HG03432 (cell line): ENCODE measurements around the gene MFAP2.
A peak's percentile ranks its signal among the peaks of the same experiment; 100 is the strongest.

ENCODE experiments used
- ATAC-seq: cut with Tn5 transposase; IDR thresholded peaks from one replicate; pipeline ENCODE4 v1.9.1; 2021; ENCODE audit warnings: mild to moderate bottlenecking, moderate library complexity; ENCODE audit not compliant: unreplicated experiment

MFAP2 gene, protein sequence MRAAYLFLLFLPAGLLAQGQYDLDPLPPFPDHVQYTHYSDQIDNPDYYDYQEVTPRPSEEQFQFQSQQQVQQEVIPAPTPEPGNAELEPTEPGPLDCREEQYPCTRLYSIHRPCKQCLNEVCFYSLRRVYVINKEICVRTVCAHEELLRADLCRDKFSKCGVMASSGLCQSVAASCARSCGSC

DNA sequence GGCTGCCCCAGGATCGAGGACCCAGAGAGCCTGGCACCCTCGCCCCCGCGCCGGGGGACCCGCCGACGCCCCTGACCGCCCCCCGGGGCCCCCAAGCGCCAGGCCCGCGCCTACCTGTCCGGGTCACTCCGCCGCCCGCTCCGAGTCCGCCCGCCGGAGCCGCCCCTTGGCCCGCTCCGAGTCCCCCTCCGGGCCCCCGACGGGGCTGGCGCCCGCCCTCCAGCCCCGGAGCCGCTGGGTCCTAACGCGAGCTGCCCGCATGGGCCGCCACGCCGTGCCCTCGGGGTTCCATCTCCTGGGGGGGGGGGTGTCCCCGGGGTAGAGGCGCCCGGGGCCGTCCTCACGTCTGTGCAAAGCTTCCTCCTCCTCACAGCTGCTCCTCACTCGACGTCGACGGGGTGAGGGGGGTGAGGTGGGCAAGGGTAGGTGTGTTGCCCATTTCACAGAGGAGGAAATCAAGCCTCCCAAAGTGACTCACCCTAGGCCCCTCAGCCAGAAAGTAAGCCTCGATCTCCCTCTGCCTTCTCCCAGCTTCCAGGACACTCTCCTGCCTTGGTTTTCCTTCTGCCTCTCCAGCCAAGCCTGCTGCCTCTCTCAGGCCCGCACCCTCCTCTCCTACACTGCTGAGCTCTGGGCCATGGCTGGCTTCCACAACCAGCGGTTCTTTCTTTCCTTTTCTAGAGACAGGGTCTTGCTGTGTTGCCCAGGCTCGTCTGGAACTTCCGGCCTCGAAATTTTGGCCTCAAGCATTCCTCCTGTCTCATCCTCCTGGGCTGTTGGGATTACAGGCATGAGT lies at the start of gene MFAP2:
Gene MFAP2, minus strand, starts transcription at position 148 of the 796 bp plus-strand sequence. CDS start 2,347 bp downstream, outside the sequence.
- no peak for ATAC-seq

DNA sequence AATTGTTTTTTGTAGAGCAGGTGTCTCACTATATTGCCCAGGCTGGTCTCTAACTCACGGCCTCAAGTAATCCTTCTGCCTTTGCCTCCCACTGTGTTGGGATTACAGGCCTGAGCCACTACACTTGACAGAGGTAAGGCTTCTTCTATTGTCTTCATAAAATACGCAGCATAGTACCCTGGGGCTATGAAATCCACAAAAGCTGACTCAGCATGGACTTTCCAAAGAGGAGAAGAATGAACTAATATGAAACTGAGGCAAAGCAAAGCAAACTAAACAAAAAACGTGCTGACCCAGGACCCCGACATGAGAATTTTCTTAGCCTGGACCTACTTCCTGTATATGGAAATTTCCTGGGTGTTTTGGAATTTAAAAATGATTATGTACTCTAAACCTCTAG lies 49.8 kb upstream of the MFAP2 start:
- ATAC-seq, result no peak

DNA sequence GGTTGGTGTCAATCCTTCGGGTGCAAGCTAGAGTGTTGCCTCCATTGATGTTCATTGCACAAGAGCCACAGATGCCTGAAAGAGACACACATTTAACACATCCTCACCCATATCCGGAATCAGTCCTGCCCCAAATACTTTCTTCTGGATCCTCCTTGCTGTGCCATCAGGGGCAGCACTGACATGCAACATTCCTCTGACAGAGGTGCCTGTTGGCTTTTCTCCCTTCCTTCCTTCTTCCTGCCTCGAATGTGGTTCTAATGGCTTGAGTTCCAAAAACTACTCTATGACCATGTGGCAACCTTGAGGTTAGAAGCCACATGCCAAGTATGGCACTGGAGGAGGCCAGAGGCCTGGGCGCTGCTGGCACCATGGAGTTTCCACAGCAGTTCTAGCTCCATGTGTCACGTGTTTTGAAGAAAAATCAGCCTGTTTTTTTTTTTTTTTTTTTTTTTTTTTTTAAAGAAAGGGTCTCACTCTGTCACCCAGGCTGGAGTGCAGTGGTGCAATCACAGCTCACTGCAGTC lies 48.3 kb upstream of the MFAP2 start:
- no peak for ATAC-seq

DNA sequence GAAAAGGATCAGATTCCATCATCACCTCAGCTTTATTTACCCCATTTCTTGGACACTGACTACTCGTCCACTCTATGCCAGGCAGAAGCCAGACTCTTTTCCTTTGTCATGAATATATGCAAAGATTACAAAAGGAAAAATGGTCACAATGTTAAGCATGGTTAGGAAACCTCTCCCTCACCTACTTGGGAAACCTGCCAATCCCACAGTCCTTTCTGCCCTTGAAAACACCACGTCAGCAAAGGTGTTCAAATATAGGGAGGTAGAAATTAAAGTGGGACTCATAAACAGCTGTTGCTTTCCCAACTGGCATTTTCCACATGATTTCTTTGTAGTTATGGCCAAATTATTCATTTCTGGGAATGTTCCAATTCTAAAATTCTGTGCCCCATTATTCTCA lies 47.5 kb upstream of the MFAP2 start:
- ATAC-seq, result no peak

DNA sequence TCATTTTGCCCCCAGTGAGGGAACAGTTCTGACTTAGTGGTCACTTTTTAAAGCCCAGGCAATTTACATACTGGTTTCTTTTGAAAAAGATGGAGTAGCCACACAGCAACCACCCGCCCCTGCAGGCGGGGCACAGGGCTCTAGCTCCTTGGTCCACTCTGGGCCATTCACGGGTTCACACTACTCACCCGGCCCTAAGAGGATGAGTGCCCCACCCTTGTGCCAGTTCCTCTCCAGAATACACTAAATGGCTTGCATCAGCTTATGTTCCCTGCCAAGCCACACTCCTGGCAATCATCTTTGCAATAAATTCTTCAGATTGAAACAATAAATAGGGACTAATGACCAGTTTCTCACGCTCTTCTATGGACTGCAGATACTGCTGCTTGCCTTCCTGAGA lies 47.0 kb upstream of the MFAP2 start:
- no peak for ATAC-seq

DNA sequence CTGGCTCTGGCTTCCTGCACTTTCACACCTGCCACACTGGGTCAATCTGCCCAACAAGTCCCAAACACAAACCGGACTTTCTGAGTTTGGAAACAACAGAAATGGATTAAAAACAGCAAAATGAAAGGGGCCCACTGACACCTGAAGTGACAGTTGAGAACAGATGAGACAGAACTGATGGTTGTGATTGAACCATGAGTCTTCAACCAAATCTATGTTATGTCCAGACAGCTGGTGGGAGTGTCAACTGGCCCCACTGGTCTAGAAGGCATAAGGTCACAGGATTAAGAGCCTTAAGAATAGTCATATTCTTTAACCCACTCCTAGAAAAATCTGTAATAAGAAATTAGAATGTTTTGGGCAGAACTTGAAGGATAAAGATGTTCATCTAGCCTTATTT lies 44.3 kb upstream of the MFAP2 start:
- ATAC-seq, result no peak

DNA sequence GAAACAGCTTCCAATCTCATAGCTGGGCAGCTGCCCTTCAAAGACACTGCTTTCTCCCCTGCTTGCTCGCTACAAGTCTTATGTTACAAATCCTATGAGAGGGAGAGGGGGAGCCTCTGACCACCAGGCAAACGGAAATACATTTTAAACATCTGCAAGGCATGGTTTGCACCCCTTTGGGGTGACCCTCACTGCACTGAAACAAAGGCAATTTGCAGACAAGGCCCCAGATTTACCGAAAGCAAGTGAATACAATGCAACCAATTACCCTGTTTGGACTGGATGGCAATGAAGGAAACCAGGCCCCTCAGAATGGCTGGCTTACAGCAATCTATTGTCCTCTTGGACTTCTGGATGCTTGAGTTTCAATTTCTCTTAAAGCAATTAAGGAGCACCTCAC lies 43.2 kb upstream of the MFAP2 start:
- ATAC-seq, result no peak

DNA sequence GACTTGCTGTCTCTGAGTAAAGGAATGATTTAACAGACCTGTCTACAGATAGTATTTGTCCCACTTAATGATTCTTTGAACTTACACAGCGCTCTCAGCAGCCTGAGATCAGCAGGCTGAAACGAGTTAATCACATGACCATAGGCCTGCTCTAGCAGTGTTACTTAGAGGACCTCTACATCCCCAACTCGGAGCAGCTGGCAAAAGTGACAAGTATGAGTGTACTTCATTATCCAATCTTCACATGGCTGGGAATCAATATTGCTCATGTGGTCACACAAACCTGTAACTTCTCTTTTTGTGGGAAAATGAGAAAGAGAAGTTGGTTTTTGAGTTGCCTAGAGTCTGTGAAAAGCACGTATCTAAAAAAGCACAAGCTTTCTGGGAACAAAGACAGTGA lies 42.7 kb upstream of the MFAP2 start:
- no peak for ATAC-seq

DNA sequence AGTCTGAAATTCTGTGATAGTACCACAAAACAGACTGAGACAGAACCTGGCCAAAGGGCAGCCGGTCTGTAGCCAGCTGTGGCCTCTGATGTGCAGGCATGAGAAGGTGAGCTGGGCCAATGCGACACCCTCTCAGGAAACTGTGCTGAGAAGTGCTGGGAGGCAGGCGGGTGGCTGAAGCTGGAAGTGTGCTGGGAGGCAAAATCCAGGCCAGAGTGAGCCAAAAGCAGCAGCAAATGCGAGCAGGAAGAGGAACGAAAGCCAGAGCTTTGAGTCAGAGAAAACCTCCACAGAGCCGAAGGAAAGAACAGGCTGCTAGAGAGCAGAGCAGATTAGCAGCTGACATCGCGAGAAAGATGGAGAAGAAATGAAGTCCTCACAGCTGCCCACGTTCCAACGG lies 41.5 kb upstream of the MFAP2 start:
- ATAC-seq, result no peak

DNA sequence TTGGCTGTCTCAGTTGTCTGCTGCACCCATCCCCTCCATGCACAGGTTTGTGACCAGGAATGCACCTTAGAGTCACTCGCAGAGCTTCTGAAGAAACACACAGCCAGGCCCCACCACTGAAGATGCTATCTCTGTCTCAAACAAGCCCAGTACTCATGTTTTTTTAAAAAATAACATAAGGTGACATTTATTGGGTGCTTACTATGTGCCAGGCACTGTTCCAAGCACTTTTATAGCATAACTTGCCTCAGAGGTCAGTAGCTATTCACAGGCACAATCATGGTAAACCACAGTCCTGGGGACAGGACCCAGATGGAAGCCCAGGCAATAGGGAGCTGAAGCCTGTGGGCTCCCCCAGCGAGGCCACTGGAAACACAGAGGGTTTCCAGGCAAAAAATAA lies 40.1 kb upstream of the MFAP2 start:
- no peak for ATAC-seq

DNA sequence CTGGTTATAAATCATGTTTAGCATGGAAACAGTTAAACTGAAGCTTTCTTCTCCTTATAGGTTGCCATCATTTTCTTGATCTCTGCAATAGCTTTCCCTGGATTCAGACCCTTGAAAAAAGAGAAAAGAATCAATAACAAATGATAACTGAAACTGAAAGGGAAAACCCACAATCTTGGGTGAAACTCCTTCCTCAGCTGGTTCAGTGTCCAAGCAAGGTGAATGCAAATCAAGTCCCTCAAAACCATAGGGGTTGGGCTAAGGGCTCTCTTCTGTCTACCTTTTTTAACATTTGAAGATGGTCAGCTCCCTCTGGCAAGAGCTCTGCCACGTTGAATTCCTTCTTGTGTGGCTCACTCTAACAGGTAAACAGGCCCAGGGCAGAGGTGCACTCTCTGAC lies 38.4 kb upstream of the MFAP2 start:
- no peak for ATAC-seq

DNA sequence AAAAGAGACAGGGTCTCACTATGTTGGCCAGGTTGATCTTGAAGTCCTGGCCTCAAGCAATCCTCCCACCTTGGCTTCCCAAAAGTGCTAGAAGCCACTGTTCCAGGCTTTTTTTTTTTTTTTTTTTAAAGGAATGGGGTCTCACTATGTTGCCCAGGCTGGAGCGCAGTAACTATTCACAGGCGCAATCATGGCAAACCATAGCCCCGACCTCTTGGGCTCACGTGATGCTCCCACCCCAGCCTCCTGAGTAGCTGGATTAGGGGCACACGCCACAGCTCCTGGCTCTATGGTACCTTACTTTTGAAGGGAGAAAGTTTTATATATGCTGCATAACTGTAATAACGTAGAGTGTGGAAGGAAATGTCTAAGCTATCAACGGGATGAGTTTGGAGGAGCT lies 37.0 kb upstream of the MFAP2 start:
- ATAC-seq, result no peak

DNA sequence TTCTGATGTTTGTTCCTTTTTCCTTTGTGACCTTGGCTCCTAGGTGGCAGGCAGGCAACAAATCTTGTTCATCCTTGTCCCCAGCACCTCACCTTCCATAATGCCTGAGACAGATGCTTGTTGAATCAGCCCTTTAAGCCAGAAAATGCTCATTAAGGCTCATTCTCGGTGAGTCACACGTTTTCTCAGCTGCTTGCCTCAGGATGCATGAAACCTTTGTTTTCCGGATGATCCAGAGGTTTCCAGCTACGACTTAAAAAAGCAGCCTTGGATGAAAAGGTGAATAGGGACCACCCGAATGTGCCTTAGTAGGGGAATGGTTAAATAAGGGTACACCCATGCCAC lies 35.9 kb upstream of the MFAP2 start:
- no peak for ATAC-seq

DNA sequence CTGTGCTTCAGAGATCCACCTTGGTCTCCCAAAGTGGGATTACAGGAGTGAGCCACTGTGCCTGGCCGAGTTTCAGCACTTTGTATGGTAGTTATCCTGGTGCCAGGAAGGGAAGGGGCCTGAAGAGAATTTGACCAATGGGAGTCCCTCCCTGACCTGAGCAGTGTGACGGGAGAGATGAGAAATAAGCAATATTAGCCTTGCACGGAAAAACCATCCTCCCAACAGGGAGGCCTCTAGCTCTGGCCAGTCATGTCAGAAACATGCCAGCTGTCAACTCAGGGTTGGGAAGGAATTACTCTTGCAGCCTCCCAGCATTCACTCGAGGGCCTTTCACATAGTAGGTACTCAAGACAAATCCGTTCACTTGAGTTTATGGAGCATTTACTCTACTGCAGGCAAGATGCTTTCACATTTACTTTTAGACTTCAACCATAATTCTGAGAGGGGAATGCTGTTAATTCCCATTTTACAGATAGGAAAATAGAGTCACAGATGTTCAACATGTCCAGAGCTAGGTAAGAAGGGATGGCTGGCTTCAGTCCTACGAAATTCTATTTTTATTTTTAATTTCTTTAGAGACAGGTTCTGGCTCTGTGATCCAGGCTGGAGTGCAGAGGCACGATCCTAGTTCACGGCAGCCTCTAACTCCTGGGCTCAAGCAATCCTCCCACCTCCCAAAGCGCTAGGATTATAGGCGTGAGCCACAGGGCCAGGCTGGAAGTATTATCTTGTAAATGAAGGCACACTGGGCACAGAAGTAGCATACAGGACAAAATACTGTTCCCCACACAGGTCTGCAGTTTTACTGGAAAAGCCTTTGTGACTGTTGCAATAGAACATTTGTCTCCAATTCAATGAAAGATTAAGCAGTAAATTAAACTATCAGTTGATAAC lies 34.5 kb upstream of the MFAP2 start:
- no peak for ATAC-seq

DNA sequence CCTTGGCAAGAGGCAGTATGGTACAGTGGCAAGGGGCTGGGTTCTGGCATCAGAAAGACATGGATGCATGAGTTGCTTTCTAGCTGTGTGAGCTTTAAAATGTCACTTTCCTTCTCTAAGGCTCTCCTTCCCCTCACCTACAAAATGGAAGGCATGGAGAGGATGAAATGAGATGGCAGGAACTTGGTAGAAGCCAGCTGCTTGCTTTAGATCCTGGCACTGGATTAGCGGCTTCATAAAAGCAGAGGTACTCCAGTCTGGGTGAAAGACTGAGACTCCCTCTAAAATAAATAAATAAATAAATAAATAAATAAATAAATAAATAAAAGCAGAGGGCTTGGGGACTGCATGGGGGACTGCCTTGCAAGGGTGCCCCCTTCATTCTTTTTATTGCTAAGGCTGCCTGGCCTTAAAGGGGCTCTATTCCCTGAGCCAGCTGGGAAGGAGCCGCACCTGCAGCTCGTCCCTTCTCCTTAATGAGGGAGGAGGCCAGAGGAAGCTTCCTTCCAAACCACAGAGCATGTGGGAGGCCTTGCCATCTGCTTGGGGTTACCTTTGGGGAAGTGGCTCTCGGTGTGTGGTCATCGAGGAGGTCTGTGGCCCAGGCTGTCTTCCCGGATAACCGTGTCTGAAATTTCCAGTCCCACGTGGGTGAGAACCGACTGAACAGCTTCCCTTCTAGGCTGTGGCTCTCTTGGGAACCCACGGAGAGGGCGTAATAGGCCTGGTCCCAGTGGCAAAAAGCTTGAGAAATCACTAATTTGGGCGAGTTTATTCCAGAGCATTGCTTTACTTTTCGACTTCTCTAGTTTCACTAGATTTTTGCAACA lies 33.3 kb upstream of the MFAP2 start:
- ATAC-seq, result no peak

DNA sequence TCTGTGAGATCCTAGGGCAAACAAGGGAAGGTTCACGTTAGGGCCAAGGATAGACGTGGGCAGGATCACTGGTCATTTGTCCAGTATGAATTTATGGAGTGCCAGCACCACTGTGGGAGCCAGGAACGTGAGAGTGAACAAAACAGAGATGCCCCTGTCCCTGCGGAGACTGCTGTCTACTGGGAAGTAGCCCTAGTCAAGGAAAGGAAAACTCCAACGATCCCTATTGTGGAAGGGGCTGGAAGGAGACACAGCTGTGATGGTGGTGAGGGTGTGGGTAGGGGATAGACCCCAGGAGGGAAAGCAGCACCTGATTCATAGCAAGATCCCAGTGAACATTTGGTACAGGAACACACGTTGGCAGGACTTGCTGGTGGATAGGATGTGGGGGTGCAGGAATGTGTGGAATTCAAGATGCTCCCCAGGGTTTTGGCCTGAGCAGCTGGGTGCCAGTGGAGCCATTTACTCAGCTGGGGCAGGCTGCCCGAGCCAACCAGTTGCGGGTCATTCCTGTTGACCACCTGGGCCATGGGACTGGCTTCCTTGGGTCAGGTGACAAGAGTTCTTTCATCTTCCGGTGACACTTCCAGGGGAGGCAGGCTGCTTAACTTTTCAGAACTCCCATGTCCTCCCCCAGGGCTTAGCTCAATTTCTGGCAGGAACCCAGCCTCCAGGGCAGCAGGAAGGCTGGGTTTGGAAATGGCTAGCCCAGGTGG lies 32.5 kb upstream of the MFAP2 start:
- ATAC-seq, result no peak

DNA sequence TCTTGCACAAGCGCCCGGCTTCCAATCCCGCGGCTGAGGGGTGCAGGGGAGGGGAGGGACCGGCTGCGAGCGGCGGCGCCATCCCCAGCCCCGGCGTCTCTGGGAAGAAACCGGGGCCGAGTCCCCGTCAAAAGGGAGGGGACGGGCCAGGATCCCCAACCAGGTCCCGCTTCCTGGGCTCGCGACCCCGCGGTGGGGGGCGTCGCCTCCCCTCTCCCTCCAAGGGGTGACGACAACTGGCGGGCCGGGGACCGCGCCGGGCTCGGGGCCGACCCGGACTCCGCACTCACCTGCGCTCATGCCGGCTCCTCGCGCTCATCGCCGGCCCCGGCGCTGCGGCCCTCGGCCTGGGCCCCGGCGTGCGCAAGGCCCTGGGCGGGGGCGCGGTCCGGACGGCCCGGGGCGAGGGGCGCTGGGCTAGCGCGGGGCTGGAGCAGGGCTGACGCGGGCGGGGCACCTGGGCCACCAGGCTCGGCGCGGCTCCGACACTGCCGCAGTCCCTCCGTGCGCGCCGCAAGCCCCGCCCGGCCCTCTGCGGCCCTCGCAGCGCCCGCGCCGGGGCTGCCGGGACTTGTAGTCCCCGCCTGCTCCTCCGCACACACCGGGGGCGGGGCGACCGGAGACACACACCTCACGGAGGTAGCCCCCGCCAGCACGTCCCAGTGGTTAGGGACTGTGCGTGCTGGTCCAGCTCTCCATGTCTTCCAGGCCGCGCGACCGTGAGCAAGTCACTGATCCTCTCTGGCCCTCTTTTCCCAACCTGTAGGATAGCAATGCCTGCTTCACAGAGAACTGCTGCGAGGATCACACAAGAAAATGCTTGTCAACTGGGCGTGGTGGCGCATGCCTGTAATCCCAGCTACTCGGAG lies 31.3 kb upstream of the MFAP2 start, which contains the start of gene ATP13A2:
Gene ATP13A2, minus strand, starts transcription at position 490 of the 869 bp plus-strand sequence. Its CDS starts 190 bp downstream, at position 300.
- peak; percentile 91 for ATAC-seq

DNA sequence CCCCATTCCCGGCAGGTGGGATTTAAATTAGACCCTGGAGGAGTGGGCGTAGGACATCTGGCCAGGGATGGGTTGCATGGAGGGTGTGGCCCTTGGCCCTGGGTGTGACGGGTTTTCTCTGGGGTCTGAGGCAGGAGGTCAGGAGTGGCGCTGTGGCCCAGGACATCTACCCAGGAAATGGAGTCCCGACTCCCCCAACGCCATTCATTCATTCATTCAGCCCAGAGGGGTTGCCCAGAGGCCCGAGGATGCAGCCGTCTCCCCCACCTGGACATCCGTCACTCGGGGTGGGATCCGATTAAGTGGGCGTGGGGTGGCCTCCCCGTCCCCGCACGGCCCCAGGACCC lies 30.6 kb upstream of the MFAP2 start:
- ATAC-seq, result no peak

DNA sequence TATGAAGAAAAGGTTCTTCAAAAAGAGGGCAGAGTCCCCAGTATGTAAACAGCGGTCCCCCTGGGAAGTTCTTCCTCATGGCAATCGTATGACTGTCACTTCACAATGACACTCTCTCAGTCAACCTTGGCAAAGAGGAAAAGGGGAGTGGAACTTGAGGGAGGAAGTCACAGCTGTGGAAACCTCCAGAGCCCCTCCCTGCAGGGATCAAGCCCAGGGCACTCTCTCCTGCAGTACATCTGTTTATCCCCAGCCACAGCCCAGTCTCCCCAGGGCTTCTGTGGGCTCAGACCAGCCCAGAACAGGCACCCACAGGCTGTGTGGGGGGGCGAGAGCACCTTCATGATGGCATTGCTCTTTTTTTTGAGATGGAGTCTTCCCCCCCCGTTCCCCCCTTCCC lies 29.3 kb upstream of the MFAP2 start:
- no peak for ATAC-seq
